ENCODE results near the gene CENPN.

DNA sequence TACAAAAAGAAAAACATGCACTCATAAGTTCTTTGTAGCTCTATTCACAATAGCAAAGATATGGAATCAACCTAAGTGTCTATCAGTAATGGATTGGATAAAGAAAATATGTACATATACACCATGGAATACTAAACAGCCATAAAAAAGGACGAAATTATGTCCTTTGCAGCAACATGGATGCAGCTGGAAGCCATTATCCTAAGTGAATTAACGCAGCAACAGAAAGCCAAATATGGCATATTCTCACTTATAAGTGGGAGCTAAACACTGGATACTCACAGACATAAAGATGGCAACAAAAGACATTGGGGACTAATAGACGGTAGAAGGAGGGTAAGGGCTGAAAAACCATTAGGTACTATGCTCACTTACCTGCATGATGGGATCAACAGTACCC lies 6.1 kb upstream of the CENPN start:
- TF ChIP-seq, protein P1, sequence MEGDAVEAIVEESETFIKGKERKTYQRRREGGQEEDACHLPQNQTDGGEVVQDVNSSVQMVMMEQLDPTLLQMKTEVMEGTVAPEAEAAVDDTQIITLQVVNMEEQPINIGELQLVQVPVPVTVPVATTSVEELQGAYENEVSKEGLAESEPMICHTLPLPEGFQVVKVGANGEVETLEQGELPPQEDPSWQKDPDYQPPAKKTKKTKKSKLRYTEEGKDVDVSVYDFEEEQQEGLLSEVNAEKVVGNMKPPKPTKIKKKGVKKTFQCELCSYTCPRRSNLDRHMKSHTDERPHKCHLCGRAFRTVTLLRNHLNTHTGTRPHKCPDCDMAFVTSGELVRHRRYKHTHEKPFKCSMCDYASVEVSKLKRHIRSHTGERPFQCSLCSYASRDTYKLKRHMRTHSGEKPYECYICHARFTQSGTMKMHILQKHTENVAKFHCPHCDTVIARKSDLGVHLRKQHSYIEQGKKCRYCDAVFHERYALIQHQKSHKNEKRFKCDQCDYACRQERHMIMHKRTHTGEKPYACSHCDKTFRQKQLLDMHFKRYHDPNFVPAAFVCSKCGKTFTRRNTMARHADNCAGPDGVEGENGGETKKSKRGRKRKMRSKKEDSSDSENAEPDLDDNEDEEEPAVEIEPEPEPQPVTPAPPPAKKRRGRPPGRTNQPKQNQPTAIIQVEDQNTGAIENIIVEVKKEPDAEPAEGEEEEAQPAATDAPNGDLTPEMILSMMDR (IDR thresholded peaks at IDR 0.05) = no peak
- TF ChIP-seq EP300 (IDR thresholded peaks at IDR 0.05; ENCODE audit: low read depth) (no peak), POLR2AphosphoS5 (IDR thresholded peaks at IDR 0.05) (no peak)
